Stimulated activated CD4-positive, alpha-beta T cell treated with anti-CD3 and anti-CD28 coated beads, Interleukin-2, amount 100 ng/mL, for 48 hours (primary cell): ENCODE data around the gene SLC44A1.

Experiments used
- DNase-seq, 2 donors: peaks; one replicate each; pipeline ENCODE4 v3.0.0-alpha.2; 2020

SLC44A1 gene

GRCh38 chr9:105438141-105438806, 193.8 kb downstream of the SLC44A1 start:
- DNase-seq: no peak

- no peak for DNase-seq
These were observed 195.0 kb downstream of the SLC44A1 start for GRCh38 chr9:105439428-105439827.

- DNase-seq: no peak
These were observed 197.2 kb downstream of the SLC44A1 start for GRCh38 chr9:105441616-105442160.

GRCh38 chr9:105443121-105443520, 198.7 kb downstream of the SLC44A1 start:
- no peak for DNase-seq

- no peak for DNase-seq
These were observed 199.7 kb downstream of the SLC44A1 start for GRCh38 chr9:105444130-105444529.

GRCh38 chr9:105445203-105445881, 200.9 kb downstream of the SLC44A1 start:
- DNase-seq: no peak

- no peak for DNase-seq
These were observed 202.9 kb downstream of the SLC44A1 start for GRCh38 chr9:105447386-105447813.

GRCh38 chr9:105447814-105448812, 203.7 kb downstream of the SLC44A1 start, which contains the start of gene FSD1L:
FSD1L (plus strand) TSS chr9:105448034; CDS start chr9:105448221, 187 bp downstream.
- peak; percentile 73 to 77 for DNase-seq

GRCh38 chr9:105449081-105449480, 204.6 kb downstream of the SLC44A1 start:
- no peak for DNase-seq

- DNase-seq: no peak
These were observed 207.7 kb downstream of the SLC44A1 start for GRCh38 chr9:105452185-105452584.

- no peak for DNase-seq
These were observed 211.5 kb downstream of the SLC44A1 start for GRCh38 chr9:105455836-105456475.

GRCh38 chr9:105457560-105458294, 213.3 kb downstream of the SLC44A1 start:
- no peak for DNase-seq

GRCh38 chr9:105458404-105458803, 214.0 kb downstream of the SLC44A1 start:
- DNase-seq: no peak

GRCh38 chr9:105459336-105459735, 214.9 kb downstream of the SLC44A1 start:
- DNase-seq: no peak

- DNase-seq: no peak
These were observed 222.5 kb downstream of the SLC44A1 start for GRCh38 chr9:105466898-105467455.

GRCh38 chr9:105468875-105469274, 224.4 kb downstream of the SLC44A1 start:
- DNase-seq: no peak

GRCh38 chr9:105473221-105473620, 228.8 kb downstream of the SLC44A1 start:
- no peak for DNase-seq

- DNase-seq: no peak
These were observed 230.9 kb downstream of the SLC44A1 start for GRCh38 chr9:105475302-105475701.

- DNase-seq: no peak
These were observed 235.4 kb downstream of the SLC44A1 start for GRCh38 chr9:105479846-105480245.

- no peak for DNase-seq
These were observed 239.2 kb downstream of the SLC44A1 start for GRCh38 chr9:105483618-105484017.

GRCh38 chr9:105484226-105484625, 239.8 kb downstream of the SLC44A1 start:
- no peak for DNase-seq
